Measurements from ENCODE around the gene CSMD2. TPM values are rescaled to one million over a fixed set of nuclear protein-coding genes. Genes with fewer than 3 reads are reported as not detected.

CSMD2 gene
- total RNA-seq, 4 donors from 2014 or later: 0.60 to 2.5 (median 1.2) TPM

- no peaks in the 10 kb centered on the region for H3K4me1 ChIP-seq
- H3K27me3 ChIP-seq: no peaks in the 10 kb centered on the region
- 94 to 100% methylated on average over 2 of the region's 2 CpGs for WGBS, 2 donors
- DNase-seq (ENCODE audit: low spot score in 2 of 2): no peak
- H3K4me3 ChIP-seq: no peak overlapping the region
- no peaks in the 10 kb centered on the region for H3K9me3 ChIP-seq
- TF ChIP-seq CTCF (IDR thresholded peaks at IDR 0.05) (no peak), EP300 (IDR thresholded peaks at IDR 0.05) (no peak)
- H3K36me3 ChIP-seq: no peaks in the 10 kb centered on the region
- H3K27ac ChIP-seq: no peak overlapping the region
Measured at GRCh38 chr1:33823401-33823800, 341.6 kb downstream of the CSMD2 start.

- WGBS, 2 donors: 74 to 79% methylated on average over 5 to 6 of the region's 6 CpGs
- no peak overlapping the region for H3K4me3 ChIP-seq
- H3K9me3 ChIP-seq: no peaks in the 10 kb centered on the region
- TF ChIP-seq POLR2A (IDR thresholded peaks at IDR 0.05) (no peak), EP300 (IDR thresholded peaks at IDR 0.05) (no peak), CTCF (IDR thresholded peaks at IDR 0.05) (no peak)
- H3K4me1 ChIP-seq: no peaks in the 10 kb centered on the region
- no peaks in the 10 kb centered on the region for H3K27me3 ChIP-seq
- no peak for DNase-seq (ENCODE audit: low spot score in 2 of 2)
- no peak overlapping the region for H3K27ac ChIP-seq
- no peaks in the 10 kb centered on the region for H3K36me3 ChIP-seq
Measured at GRCh38 chr1:33822396-33822795, 342.6 kb downstream of the CSMD2 start.

- 91 to 92% methylated on average over 6 of the region's 6 CpGs for WGBS, 2 donors
- DNase-seq (ENCODE audit: low spot score in 2 of 2): no peak
Measured at GRCh38 chr1:33821291-33821690, 343.7 kb downstream of the CSMD2 start.

GRCh38 chr1:33820804-33821203 lies 344.2 kb downstream of the CSMD2 start:
- DNase-seq (ENCODE audit: low spot score in 2 of 2): no peak
- Histone ChIP-seq H3K9me3 (no peaks in the 10 kb centered on the region), H3K4me1 (no peaks in the 10 kb centered on the region), H3K4me3 (no peak overlapping the region), H3K27ac (no peak overlapping the region), H3K27me3 (no peaks in the 10 kb centered on the region), H3K36me3 (no peaks in the 10 kb centered on the region)
- WGBS, 2 donors: 82% methylated on average over 5 of the region's 5 CpGs
- no peak for TF ChIP-seq EP300 (IDR thresholded peaks at IDR 0.05)
- TF ChIP-seq POLR2A (IDR thresholded peaks at IDR 0.05): no peak
- TF ChIP-seq CTCF (IDR thresholded peaks at IDR 0.05): no peak

More at GRCh38 chr1:33821291-33821690, 343.7 kb downstream of the CSMD2 start:
- no peaks in the 10 kb centered on the region for H3K9me3 ChIP-seq
- no peak overlapping the region for H3K27ac ChIP-seq
- TF ChIP-seq EP300 (IDR thresholded peaks at IDR 0.05) (no peak), POLR2A (IDR thresholded peaks at IDR 0.05) (no peak), CTCF (IDR thresholded peaks at IDR 0.05) (no peak)
- H3K27me3 ChIP-seq: no peaks in the 10 kb centered on the region
- no peak overlapping the region for H3K4me3 ChIP-seq
- no peaks in the 10 kb centered on the region for H3K4me1 ChIP-seq
- no peaks in the 10 kb centered on the region for H3K36me3 ChIP-seq

GRCh38 chr1:33819913-33820311 lies 345.1 kb downstream of the CSMD2 start:
- Histone ChIP-seq H3K4me3 (no peak overlapping the region), H3K27ac (no peak overlapping the region), H3K36me3 (no peaks in the 10 kb centered on the region), H3K9me3 (no peaks in the 10 kb centered on the region), H3K4me1 (no peaks in the 10 kb centered on the region), H3K27me3 (no peaks in the 10 kb centered on the region)
- TF ChIP-seq EP300 (IDR thresholded peaks at IDR 0.05): no peak
- no peak for TF ChIP-seq POLR2A (IDR thresholded peaks at IDR 0.05)
- TF ChIP-seq CTCF (IDR thresholded peaks at IDR 0.05): no peak
- no peak for DNase-seq (ENCODE audit: low spot score in 2 of 2)
- WGBS, 2 donors: 62 to 65% methylated on average over 7 of the region's 7 CpGs
